Trophoblast cell (in vitro differentiated cells and primary cell): ENCODE results near the gene CRMP1.

Experiments
- DNase-seq, 2 donors: peaks; one replicate each; pipeline ENCODE4 v3.0.0-alpha.2; 2016
- H2AFZ ChIP-seq: 2 replicates; pipeline ENCODE4 v1.6.1; 2013; ENCODE audit warnings: low read length, moderate library complexity, mild to moderate bottlenecking; ENCODE audit not compliant: insufficient read depth, poor library complexity
- H2AK5ac ChIP-seq: 2 replicates; pipeline ENCODE4 v1.6.1; 2013; ENCODE audit warnings: mild to moderate bottlenecking, low read length
- H2BK120ac ChIP-seq: 2 replicates; pipeline ENCODE4 v1.6.1; 2013; ENCODE audit warnings: low read length, mild to moderate bottlenecking, moderate library complexity; ENCODE audit not compliant: insufficient read depth, poor library complexity
- H2BK12ac ChIP-seq: 2 replicates; pipeline ENCODE4 v1.6.1; 2013; ENCODE audit warnings: mild to moderate bottlenecking, low read length, moderate library complexity
- H2BK5ac ChIP-seq: 2 replicates; pipeline ENCODE4 v1.6.1; 2013; ENCODE audit warnings: low read length, low read depth, moderate library complexity, mild to moderate bottlenecking; ENCODE audit not compliant: poor library complexity
- H3K14ac ChIP-seq: 2 replicates; pipeline ENCODE4 v1.6.1; 2013; ENCODE audit warnings: mild to moderate bottlenecking, low read length
- H3K18ac ChIP-seq: 2 replicates; pipeline ENCODE4 v1.6.1; 2013; ENCODE audit warnings: mild to moderate bottlenecking, low read length
- H3K23ac ChIP-seq: 2 replicates; pipeline ENCODE4 v1.6.1; 2013; ENCODE audit warnings: low read length
- H3K27ac ChIP-seq: 2 replicates; pipeline ENCODE4 v1.5.1; 2013; ENCODE audit warnings: low read depth, mild to moderate bottlenecking, inconsistent platforms, low read length, moderate library complexity
- H3K27me3 ChIP-seq: 2 replicates; pipeline ENCODE4 v1.6.1; 2013; ENCODE audit warnings: inconsistent platforms, mild to moderate bottlenecking, low read length, moderate library complexity; ENCODE audit not compliant: insufficient read depth
- H3K36me3 ChIP-seq, 2 experiments: 1 replicate in 1 of 2; 2 replicates in 1 of 2; pipeline ENCODE4 v1.6.1; 2013; ENCODE audit warnings: low read length in 2 of 2, mild to moderate bottlenecking in 2 of 2, moderate library complexity in 1 of 2; ENCODE audit not compliant: insufficient read depth in 2 of 2, control insufficient read depth in 1 of 2
- H3K4ac ChIP-seq: 2 replicates; pipeline ENCODE4 v1.6.1; 2013; ENCODE audit warnings: low read depth, mild to moderate bottlenecking, low read length, moderate library complexity
- H3K4me1 ChIP-seq, 2 experiments: 1 replicate in 1 of 2; 2 replicates in 1 of 2; pipeline ENCODE4 v1.6.1; 2013; ENCODE audit warnings: low read length in 2 of 2, mild to moderate bottlenecking in 2 of 2, moderate library complexity in 1 of 2; ENCODE audit not compliant: insufficient read depth in 2 of 2, control insufficient read depth in 1 of 2
- H3K4me2 ChIP-seq: 2 replicates; pipeline ENCODE4 v1.6.1; 2013; ENCODE audit warnings: inconsistent platforms, mild to moderate bottlenecking, low read length, moderate library complexity
- H3K4me3 ChIP-seq: 2 replicates; pipeline ENCODE4 v1.5.1; 2013; ENCODE audit warnings: mild to moderate bottlenecking, low read depth, low read length, inconsistent platforms
- H3K79me1 ChIP-seq: one replicate; pipeline ENCODE4 v1.6.1; 2013; ENCODE audit warnings: low read length
- H3K79me2 ChIP-seq: 2 replicates; pipeline ENCODE4 v1.6.1; 2013; ENCODE audit warnings: low read length, mild to moderate bottlenecking; ENCODE audit not compliant: control insufficient read depth, insufficient read depth, poor library complexity
- H3K9ac ChIP-seq: 2 replicates; pipeline ENCODE4 v1.6.1; 2013; ENCODE audit warnings: mild to moderate bottlenecking, low read length
- H3K9me3 ChIP-seq: 2 replicates; pipeline ENCODE4 v1.6.1; 2013; ENCODE audit warnings: low read depth, mild to moderate bottlenecking, control low read depth, inconsistent platforms, low read length; ENCODE audit not compliant: insufficient read depth
- H4K12ac ChIP-seq: 2 replicates; pipeline ENCODE4 v1.6.1; 2013; ENCODE audit warnings: low read depth, mild to moderate bottlenecking, low read length, moderate library complexity
- H4K8ac ChIP-seq: 2 replicates; pipeline ENCODE4 v1.6.1; 2013; ENCODE audit warnings: low read depth, mild to moderate bottlenecking, low read length, moderate library complexity
- H4K91ac ChIP-seq: one replicate; pipeline ENCODE4 v1.6.1; 2013; ENCODE audit warnings: low read depth, mild to moderate bottlenecking, low read length, moderate library complexity
- WGBS: extraction: QIAGEN DNeasy Blood & Tissue Kit; methylation state at CpG from one replicate; pipeline ENCODE4 v1.1.7; 2013; ENCODE audit warnings: missing lambda C conversion rate; ENCODE audit not compliant: insufficient read length, insufficient coverage; ENCODE audit errors: extremely low coverage; 5-methylcytosine and 5-hydroxymethylcytosine counted together

The CRMP1 gene

DNA sequence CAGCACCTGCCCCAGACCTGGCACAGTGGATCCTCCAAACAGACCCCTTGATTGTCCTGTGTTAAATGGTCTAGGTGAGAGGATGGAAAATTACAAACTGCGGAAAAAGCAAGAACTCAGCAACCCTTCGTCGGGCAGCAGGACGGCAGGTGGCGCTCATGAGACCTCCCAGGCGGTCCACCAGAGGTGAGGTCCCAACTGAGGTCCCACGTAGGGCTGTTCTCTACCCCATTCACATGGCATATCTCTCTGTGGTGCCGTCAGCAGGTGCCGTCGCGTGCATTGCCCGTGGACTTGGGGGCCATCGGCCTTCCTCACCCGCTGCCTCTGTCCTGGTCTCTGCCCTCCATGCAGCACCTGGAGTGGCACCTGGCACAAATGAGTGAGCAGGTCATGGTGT, 88.2 kb downstream of the CRMP1 start:
- H3K4me1 ChIP-seq: no peaks in the 10 kb centered on the region
- no peak for DNase-seq
- H3K79me1 ChIP-seq: no peaks in the 10 kb centered on the region
- H3K14ac ChIP-seq: no peak overlapping the region
- no peak overlapping the region for H3K23ac ChIP-seq
- no peak overlapping the region for H3K27ac ChIP-seq
- no peak overlapping the region for H3K4me2 ChIP-seq
- no peak overlapping the region for H2AFZ ChIP-seq
- no peaks in the 10 kb centered on the region for H3K9me3 ChIP-seq
- H2BK12ac ChIP-seq: no peak overlapping the region
- H4K12ac ChIP-seq: no peak overlapping the region
- H2BK5ac ChIP-seq: no peak overlapping the region
- peaks cover 21 to 26% of the 10 kb centered on the region in 2 experiments for H3K36me3 ChIP-seq
- no peak overlapping the region for H3K18ac ChIP-seq
- no peak overlapping the region for H3K4ac ChIP-seq
- H4K8ac ChIP-seq: no peak overlapping the region
- no peaks in the 10 kb centered on the region for H3K27me3 ChIP-seq
- H3K79me2 ChIP-seq: no peaks in the 10 kb centered on the region
- no peak overlapping the region for H4K91ac ChIP-seq
- H3K4me3 ChIP-seq: no peak overlapping the region
- WGBS: no CpG with 5 or more reads among the region's 14 CpGs
- H3K9ac ChIP-seq: no peak overlapping the region
- H2AK5ac ChIP-seq: no peak overlapping the region
- H2BK120ac ChIP-seq: no peak overlapping the region

DNA sequence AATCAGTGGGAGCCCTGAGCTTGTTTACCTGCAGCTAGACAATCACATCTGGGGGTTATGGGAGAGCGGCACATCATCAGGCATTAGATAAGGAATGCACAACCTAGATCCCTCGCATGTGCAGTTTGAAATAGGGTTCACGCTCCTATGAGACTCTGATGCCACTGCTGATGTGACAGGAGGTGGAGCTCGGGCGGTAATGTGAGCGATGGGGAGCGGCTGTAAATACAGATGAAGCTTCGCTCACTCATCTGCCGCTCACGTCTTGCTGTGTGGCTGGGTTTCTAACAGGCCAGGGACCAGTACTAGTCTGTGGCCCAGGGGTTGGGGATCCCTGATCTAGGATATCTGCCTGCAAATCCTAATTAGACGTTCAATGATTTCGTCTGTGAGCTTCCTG, 90.3 kb downstream of the CRMP1 start:
- Histone ChIP-seq H3K4me1 (no peaks in the 10 kb centered on the region), H3K4me3 (no peak overlapping the region), H3K27me3 (no peaks in the 10 kb centered on the region), H4K91ac (no peak overlapping the region), H2AFZ (no peak overlapping the region), H3K9me3 (peaks cover 2% of the 10 kb centered on the region), H2AK5ac (no peak overlapping the region), H2BK120ac (no peak overlapping the region), H2BK5ac (no peak overlapping the region), H3K14ac (no peak overlapping the region), H3K79me1 (no peaks in the 10 kb centered on the region), H3K27ac (no peak overlapping the region), H3K36me3 (peaks cover 13 to 14% of the 10 kb centered on the region in 2 experiments), H3K9ac (no peak overlapping the region), H3K4ac (no peak overlapping the region), H2BK12ac (no peak overlapping the region), H4K12ac (no peak overlapping the region), H3K18ac (no peak overlapping the region), H3K79me2 (no peaks in the 10 kb centered on the region), H3K4me2 (no peak overlapping the region), H4K8ac (no peak overlapping the region), H3K23ac (no peak overlapping the region)
- no CpG with 5 or more reads among the region's 12 CpGs for WGBS
- DNase-seq: no peak

DNA sequence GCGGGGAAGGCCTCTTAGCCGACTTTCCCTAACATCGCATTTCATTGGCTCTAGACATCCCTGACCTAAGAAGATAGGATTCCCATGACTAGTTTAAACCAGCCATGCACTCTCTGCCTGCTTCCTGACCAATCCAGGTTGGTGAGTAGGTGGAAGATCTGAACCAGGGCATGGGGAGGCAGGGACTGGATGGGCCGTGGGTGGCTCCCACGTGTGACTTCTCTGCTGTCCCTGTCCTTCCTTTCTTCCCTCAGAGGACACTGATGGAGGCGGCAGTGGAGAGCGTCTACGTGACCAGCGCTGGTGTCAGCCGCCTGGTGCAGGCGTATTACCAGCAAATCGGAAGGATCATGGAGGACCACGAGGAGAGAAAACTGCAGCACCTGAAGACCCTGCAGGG, 91.2 kb downstream of the CRMP1 start:
- H3K27ac ChIP-seq: no peak overlapping the region
- no peaks in the 10 kb centered on the region for H3K4me1 ChIP-seq
- H3K9ac ChIP-seq: no peak overlapping the region
- no peak overlapping the region for H4K91ac ChIP-seq
- H3K9me3 ChIP-seq: peaks cover 2% of the 10 kb centered on the region
- no peak overlapping the region for H2AK5ac ChIP-seq
- DNase-seq: no peak
- no peak overlapping the region for H3K4ac ChIP-seq
- no peak overlapping the region for H3K4me3 ChIP-seq
- no peak overlapping the region for H2BK120ac ChIP-seq
- no peak overlapping the region for H3K23ac ChIP-seq
- H3K79me1 ChIP-seq: no peaks in the 10 kb centered on the region
- no peak overlapping the region for H3K14ac ChIP-seq
- no peak overlapping the region for H2BK5ac ChIP-seq
- no CpG with 5 or more reads among the region's 13 CpGs for WGBS
- no peak overlapping the region for H3K18ac ChIP-seq
- H4K12ac ChIP-seq: no peak overlapping the region
- no peak overlapping the region for H2BK12ac ChIP-seq
- H4K8ac ChIP-seq: no peak overlapping the region
- H3K27me3 ChIP-seq: no peaks in the 10 kb centered on the region
- H3K36me3 ChIP-seq: peaks cover 18 to 22% of the 10 kb centered on the region in 2 experiments
- H3K79me2 ChIP-seq: no peaks in the 10 kb centered on the region
- H2AFZ ChIP-seq: no peak overlapping the region
- H3K4me2 ChIP-seq: no peak overlapping the region

DNA sequence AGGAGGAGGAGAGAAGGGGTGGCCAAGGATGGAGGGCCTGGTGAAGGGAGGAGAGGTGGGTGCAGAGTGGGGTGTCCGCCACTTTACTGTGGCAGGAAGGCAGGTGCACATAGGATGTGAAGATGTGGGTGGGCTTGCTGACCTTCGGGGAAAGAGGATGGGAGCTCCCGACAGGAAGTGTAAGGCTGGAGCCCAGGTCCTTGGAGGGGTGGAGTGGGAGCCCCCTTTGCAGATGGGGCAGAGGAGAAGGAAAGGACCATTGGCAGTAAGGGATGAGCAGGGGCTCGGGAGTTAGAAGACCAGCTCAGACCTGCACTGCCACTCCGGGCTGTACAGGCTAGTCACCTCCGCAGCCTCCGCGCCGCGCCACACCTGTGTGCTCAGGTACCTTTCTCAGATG, 92.4 kb downstream of the CRMP1 start:
- Histone ChIP-seq H4K8ac (no peak overlapping the region), H2BK12ac (no peak overlapping the region), H3K27me3 (no peaks in the 10 kb centered on the region), H3K4me1 (no peaks in the 10 kb centered on the region), H3K9me3 (peaks cover 2% of the 10 kb centered on the region), H3K4me2 (no peak overlapping the region), H2BK5ac (no peak overlapping the region), H2BK120ac (no peak overlapping the region), H3K36me3 (peaks cover 18 to 23% of the 10 kb centered on the region in 2 experiments), H2AK5ac (no peak overlapping the region), H3K4ac (no peak overlapping the region), H3K79me1 (no peaks in the 10 kb centered on the region), H3K23ac (no peak overlapping the region), H3K9ac (no peak overlapping the region), H4K91ac (no peak overlapping the region), H3K4me3 (no peak overlapping the region), H2AFZ (no peak overlapping the region), H3K14ac (no peak overlapping the region), H3K27ac (no peak overlapping the region), H3K18ac (no peak overlapping the region), H4K12ac (no peak overlapping the region), H3K79me2 (no peaks in the 10 kb centered on the region)
- no CpG with 5 or more reads among the region's 10 CpGs for WGBS
- DNase-seq: no peak
